Stimulated activated CD4-positive, alpha-beta T cell treated with anti-CD3 and anti-CD28 coated beads, Interleukin-12 subunit alpha, Interleukin-12 subunit beta, amount 100 ng/mL, for 4 hours (primary cell): ENCODE data around the gene XPNPEP2.
"Not testable (repeated sequence)": the region's sequence is repeated elsewhere in the genome, so short reads cannot be mapped to it uniquely, and the experiment has no call there.

Experiments used
- DNase-seq: peaks from one replicate; pipeline ENCODE4 v3.0.0-alpha.2; 2020

The XPNPEP2 gene

GRCh38 chrX:129720741-129721140 is 18.0 kb upstream of the XPNPEP2 start:
- no peak for DNase-seq

GRCh38 chrX:129721414-129721813 is 17.4 kb upstream of the XPNPEP2 start:
- DNase-seq = no peak

DNA sequence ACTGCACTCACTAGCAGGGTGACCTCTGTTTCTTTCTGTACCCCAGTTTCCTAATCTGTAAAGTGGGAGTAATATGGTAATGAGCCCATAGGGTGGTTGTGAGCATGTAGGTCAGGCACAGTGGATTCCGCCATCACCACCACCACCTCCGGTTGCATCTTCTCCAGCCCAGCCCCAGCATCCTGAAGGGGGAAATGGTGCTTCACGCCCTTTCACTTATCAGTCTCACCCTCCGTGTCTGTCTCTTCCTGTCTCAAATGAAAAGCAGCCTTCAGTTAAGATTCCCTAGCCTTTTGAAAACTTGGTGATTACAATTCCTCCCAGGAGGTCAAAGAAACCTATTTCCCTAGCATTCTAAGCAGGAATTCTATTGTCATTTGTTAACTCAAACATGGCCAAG is 16.9 kb upstream of the XPNPEP2 start:
- no peak for DNase-seq

DNA sequence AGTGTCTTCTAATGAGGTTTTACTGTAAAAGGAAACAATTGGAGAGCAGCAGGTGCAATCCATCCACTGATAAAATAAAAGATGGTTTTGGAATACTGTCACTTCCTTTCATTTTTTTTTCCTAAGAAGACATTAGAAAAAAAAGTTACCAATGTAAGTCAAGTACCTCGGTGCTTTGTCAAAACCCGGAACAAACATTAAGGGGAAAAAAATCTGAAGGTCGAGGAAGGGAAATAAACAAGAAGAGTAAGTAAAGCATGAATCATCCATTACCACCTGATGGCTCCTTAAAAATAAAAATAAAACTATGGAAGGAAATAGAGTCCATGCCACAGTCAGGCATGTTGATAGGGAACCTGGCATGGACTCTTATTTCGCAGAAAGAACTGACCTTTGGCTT is 15.3 kb upstream of the XPNPEP2 start:
- no peak for DNase-seq

DNA sequence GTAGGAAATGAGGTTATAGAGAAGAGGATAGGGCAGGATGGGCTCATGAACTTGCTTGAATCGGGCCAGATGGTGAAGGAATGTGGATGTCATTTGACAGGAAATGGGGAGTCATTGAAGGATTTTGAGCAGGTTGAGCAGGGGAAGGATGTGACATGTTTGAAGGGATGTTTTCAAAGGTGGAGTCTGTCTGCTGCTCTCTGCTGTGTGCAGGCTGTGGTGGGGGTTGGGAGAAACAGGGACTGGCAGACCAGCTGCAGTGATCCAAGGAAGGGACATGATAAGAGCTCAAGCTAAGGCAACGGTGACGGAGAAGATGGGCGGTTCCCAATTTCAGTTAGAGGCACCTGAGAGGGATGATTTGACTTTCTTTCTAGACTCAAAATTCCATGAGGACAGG is 14.0 kb upstream of the XPNPEP2 start:
- DNase-seq = no peak

GRCh38 chrX:129726307-129727111 is 12.3 kb upstream of the XPNPEP2 start:
- DNase-seq = peak; percentile 22

- DNase-seq = no peak
These were observed 10.7 kb upstream of the XPNPEP2 start for GRCh38 chrX:129728061-129728460.

- DNase-seq = no peak
These were observed 7.6 kb upstream of the XPNPEP2 start for GRCh38 chrX:129731228-129731627.

- DNase-seq = no peak
These were observed 5.9 kb upstream of the XPNPEP2 start for GRCh38 chrX:129732857-129733256.

- DNase-seq = no peak
These were observed 5.4 kb upstream of the XPNPEP2 start for GRCh38 chrX:129733335-129733734.

GRCh38 chrX:129736491-129736890 is 2.3 kb upstream of the XPNPEP2 start:
- no peak for DNase-seq

GRCh38 chrX:129737916-129738315 is 863 bp upstream of the XPNPEP2 start:
- DNase-seq = no peak

- no peak for DNase-seq
These were observed 799 bp downstream of the XPNPEP2 start for GRCh38 chrX:129739578-129739977.

DNA sequence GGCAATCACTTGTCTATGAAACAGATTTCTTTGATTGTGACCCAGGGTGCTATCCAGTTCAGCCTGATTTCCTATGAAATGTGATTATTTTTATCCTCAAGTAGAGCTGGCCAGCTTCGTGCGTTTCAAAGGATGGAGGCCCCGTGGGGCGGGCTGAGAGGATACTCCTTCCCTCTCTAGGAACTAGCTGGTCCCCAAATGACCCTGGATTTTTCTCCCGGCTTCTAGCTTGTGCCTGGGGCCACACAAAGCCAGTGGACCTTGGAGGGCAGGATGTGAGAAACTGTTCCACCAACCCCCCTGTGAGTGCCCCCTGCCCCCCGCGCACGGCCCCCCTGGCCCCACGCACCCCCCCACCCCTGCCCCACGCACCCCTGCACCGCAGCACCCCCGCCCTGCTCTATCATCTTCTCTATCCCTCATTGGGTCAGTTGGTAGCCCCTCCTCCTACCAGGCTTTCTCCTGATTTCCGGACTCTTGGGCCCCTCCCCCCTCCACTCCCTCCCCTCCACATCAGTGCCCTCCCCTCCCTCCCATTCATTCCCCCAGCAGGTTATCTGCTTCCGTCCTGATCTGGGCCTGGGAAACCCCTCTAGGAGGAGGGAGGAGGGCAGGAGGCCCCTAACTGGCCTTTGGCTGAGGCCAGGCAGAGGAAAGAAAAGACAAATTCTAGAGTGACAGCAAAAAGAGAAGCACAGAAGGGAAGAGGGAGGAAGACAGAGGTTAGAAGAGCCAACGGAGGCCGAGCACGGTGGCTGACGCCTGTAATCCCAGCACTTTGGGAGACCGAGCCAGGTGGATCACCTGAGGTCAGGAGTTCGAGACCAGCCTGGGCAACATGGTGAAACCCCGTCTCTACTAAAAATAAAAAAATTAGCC is 3.3 kb downstream of the XPNPEP2 start:
- DNase-seq = no peak

GRCh38 chrX:129742759-129743152 is 4.0 kb downstream of the XPNPEP2 start:
- DNase-seq = not testable (repeated sequence)

GRCh38 chrX:129743821-129744220 is 5.0 kb downstream of the XPNPEP2 start:
- no peak for DNase-seq

DNA sequence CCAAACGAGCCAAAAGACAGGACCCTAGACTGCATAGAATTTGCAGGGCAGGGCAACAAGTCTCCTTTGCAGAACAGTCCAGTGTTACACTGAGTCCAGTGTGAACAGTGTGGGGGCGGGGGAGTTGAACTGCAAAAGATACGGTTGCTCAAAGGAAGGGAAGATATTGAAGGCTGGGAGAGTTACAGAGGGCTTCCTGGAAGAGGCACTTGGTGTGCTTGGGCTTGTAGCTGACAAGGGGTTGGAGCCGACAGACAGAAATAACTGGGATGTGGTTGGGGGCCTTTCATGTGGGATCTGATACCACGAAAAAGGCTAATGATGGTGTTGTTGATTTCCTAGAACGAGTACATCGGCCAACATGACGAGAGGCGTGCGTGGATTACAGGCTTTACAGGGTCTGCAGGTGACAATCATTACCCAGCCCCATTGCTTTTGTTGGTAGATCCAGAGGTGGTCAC is 6.1 kb downstream of the XPNPEP2 start:
- DNase-seq = no peak

- DNase-seq = no peak
These were observed 8.0 kb downstream of the XPNPEP2 start for GRCh38 chrX:129746557-129747470.

DNA sequence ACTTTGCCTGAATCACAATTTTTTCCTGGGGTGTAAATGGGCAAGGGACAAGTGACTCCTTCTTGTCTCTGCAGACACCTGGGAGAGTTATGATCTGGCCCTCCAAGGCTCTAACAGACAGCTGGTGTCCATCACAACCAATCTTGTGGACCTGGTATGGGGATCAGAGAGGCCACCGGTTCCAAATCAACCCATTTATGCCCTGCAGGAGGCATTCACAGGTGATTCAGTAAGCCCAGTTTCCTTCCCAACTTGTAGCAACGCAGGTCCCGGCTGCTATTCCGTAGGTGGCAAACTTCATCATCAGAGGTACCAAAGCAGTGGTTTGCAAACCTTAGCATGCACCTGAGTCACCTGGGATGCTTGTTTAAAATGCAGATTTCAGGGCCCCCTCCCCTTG is 8.8 kb downstream of the XPNPEP2 start:
- no peak for DNase-seq

- no peak for DNase-seq
These were observed 9.5 kb downstream of the XPNPEP2 start for GRCh38 chrX:129748305-129748704.

DNA sequence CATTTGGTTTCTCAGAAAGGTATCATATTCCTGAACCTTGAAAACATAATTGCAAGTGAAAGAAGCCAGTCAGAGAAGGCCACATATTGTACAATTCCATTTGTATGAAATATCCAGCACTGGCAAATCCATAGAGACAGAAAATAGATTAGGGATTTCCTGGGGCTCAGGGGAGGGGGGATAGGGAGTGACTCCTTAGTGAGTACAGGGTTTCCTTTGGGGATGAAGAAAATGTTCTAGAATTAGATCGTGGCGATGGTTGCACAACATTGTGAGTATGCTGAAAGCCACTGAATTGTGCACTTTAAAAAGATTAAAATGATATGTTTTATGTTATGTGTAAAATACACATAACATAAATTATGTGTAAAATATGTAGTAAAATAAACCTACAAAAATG is 10.3 kb downstream of the XPNPEP2 start:
- no peak for DNase-seq

GRCh38 chrX:129750971-129751370 is 12.2 kb downstream of the XPNPEP2 start:
- DNase-seq = no peak
